ENCODE results near the gene C2CD4D. TPM values are rescaled to one million over a fixed set of nuclear protein-coding genes. Genes with fewer than 3 reads are reported as not detected.
A peak's percentile ranks its signal among the peaks of the same experiment; 100 is the strongest.

The C2CD4D gene
- total and polyA plus RNA-seq, 2 donors, result 0.05 to 0.34 TPM

DNA sequence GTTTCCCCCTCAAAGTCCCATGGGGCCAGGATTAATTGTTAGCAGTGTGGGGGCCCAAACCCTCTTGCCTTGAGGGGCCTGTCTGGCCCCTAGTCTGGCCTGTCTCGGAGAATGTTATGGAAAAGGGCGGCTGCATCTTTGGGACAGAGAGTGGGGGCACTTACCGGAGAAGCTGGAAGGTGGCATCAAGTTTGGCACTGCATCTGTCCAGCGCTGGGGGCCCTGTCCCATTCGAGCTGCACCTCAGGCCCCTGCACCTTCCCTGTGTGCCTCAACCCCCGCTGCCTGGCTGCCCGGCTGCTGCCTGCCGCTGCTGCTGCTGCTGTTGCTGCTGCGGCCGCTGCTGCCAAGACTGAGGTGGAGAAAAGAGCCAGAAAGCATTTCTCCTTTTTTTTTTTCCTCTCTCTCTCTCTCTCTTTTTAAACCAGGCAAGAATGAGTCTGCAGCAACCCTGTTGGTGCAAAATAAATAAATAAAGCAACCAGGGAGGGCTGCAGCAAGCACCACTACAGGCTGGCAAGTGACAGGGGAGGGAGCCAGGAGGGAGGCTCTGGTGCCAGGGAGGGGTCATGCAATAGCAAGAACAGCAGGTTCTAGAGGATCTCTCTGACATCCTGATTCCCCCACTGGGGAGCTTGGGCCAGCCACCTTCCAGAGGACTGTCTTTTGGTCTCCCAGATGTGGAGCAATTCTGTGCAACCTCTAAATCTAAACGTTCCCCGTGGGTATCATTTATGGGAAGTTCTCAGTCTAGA lies 34.4 kb downstream of the C2CD4D start, which contains the start of gene LINGO4:
Gene LINGO4 (minus strand): TSS at position 354 of the 755 bp plus-strand sequence. CDS start 2,715 bp downstream, outside the sequence.
- peaks cover 0 to 2% of the 10 kb centered on the region in 2 donors for H3K27me3 ChIP-seq (ENCODE audit: control insufficient read depth in 2 of 2, insufficient read depth in 1 of 2, low read length in 1 of 2)
- WGBS, result 87% methylated on average over 12 of the region's 12 CpGs

GRCh38 chr1:151803915-151804314 lies 35.7 kb downstream of the C2CD4D start:
- 100% methylated on average over 3 of the region's 3 CpGs for WGBS
- Histone ChIP-seq H3K4me3 (ENCODE audit: low read length in 2 of 2) (no peak overlapping the region), H3K27ac (ENCODE audit: low read depth in 1 of 2, low read length in 1 of 2) (no peak overlapping the region), H3K27me3 (ENCODE audit: control insufficient read depth in 2 of 2, insufficient read depth in 1 of 2, low read length in 1 of 2) (peaks cover 0 to 5% of the 10 kb centered on the region in 2 donors), H3K9me3 (ENCODE audit: control insufficient read depth in 2 of 2, insufficient read depth in 1 of 2, low read length in 1 of 2) (no peaks in the 10 kb centered on the region), H3K4me1 (ENCODE audit: control insufficient read depth in 2 of 2, insufficient read depth in 2 of 2, low read length in 2 of 2) (peaks cover 0 to 22% of the 10 kb centered on the region in 2 donors), H3K36me3 (ENCODE audit: control insufficient read depth in 2 of 2, insufficient read depth in 2 of 2, low read length in 1 of 2) (peaks cover 18 to 30% of the 10 kb centered on the region in 2 donors)
- DNase-seq (ENCODE audit: low read depth in 6 of 9, low spot score in 9 of 9), result no peak

More for the DNA sequence above, 34.4 kb downstream of the C2CD4D start, which contains the start of gene LINGO4:
- Histone ChIP-seq H3K27ac (ENCODE audit: low read depth in 1 of 2, low read length in 1 of 2) (peak within 1 kb of the TSS; percentile 18 to 50), H3K36me3 (ENCODE audit: control insufficient read depth in 2 of 2, insufficient read depth in 2 of 2, low read length in 1 of 2) (peaks cover 27 to 43% of the 10 kb centered on the region in 2 donors), H3K4me3 (ENCODE audit: low read length in 2 of 2) (no peak within 1 kb of the TSS), H3K9me3 (ENCODE audit: control insufficient read depth in 2 of 2, insufficient read depth in 1 of 2, low read length in 1 of 2) (no peaks in the 10 kb centered on the region), H3K4me1 (ENCODE audit: control insufficient read depth in 2 of 2, insufficient read depth in 2 of 2, low read length in 2 of 2) (peaks cover 0 to 16% of the 10 kb centered on the region in 2 donors)
- DNase-seq (ENCODE audit: low read depth in 6 of 9, low spot score in 9 of 9), result no peak

GRCh38 chr1:151803164-151803563 lies 36.5 kb downstream of the C2CD4D start:
- H3K4me1 ChIP-seq (ENCODE audit: control insufficient read depth in 2 of 2, insufficient read depth in 2 of 2, low read length in 2 of 2), result peaks cover 0 to 22% of the 10 kb centered on the region in 2 donors
- no peak overlapping the region for H3K4me3 ChIP-seq (ENCODE audit: low read length in 2 of 2)
- no peak for DNase-seq (ENCODE audit: low read depth in 6 of 9, low spot score in 9 of 9)
- peaks cover 0 to 5% of the 10 kb centered on the region in 2 donors for H3K27me3 ChIP-seq (ENCODE audit: control insufficient read depth in 2 of 2, insufficient read depth in 1 of 2, low read length in 1 of 2)
- H3K9me3 ChIP-seq (ENCODE audit: control insufficient read depth in 2 of 2, insufficient read depth in 1 of 2, low read length in 1 of 2), result no peaks in the 10 kb centered on the region
- peaks cover 15 to 23% of the 10 kb centered on the region in 2 donors for H3K36me3 ChIP-seq (ENCODE audit: control insufficient read depth in 2 of 2, insufficient read depth in 2 of 2, low read length in 1 of 2)
- H3K27ac ChIP-seq (ENCODE audit: low read depth in 1 of 2, low read length in 1 of 2), result no peak overlapping the region

DNA sequence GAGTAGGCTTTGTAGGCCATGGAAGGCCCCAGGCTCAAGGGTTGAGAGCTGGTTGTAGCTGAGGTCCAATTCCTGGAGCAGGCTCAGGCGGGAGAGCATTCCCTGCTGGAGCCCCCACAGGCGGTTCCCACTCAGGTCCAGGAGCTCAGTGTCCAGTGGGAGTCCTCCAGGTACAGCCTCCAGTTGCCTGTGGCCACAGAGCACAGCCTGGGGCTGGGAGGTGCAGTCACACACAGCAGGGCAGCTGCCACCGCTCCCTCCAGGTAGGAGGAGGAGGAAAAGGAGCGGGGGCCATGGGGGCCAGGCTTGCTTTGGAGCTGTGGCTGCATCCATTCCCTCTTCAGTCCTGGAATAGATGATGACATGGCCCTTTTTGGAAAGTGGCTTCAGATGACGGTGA lies 37.2 kb downstream of the C2CD4D start:
- peaks cover 7 to 16% of the 10 kb centered on the region in 2 donors for H3K36me3 ChIP-seq (ENCODE audit: control insufficient read depth in 2 of 2, insufficient read depth in 2 of 2, low read length in 1 of 2)
- H3K4me1 ChIP-seq (ENCODE audit: control insufficient read depth in 2 of 2, insufficient read depth in 2 of 2, low read length in 2 of 2), result peaks cover 0 to 22% of the 10 kb centered on the region in 2 donors
- H3K27ac ChIP-seq (ENCODE audit: low read depth in 1 of 2, low read length in 1 of 2), result no peak overlapping the region
- 95% methylated on average over 5 of the region's 5 CpGs for WGBS
- DNase-seq (ENCODE audit: low read depth in 6 of 9, low spot score in 9 of 9), result no peak
- H3K27me3 ChIP-seq (ENCODE audit: control insufficient read depth in 2 of 2, insufficient read depth in 1 of 2, low read length in 1 of 2), result peaks cover 0 to 5% of the 10 kb centered on the region in 2 donors
- no peaks in the 10 kb centered on the region for H3K9me3 ChIP-seq (ENCODE audit: control insufficient read depth in 2 of 2, insufficient read depth in 1 of 2, low read length in 1 of 2)
- no peak overlapping the region for H3K4me3 ChIP-seq (ENCODE audit: low read length in 2 of 2)

- no peak for DNase-seq (ENCODE audit: low read depth in 6 of 9, low spot score in 9 of 9)
Measured at GRCh38 chr1:151801846-151802245, 37.8 kb downstream of the C2CD4D start.

DNA sequence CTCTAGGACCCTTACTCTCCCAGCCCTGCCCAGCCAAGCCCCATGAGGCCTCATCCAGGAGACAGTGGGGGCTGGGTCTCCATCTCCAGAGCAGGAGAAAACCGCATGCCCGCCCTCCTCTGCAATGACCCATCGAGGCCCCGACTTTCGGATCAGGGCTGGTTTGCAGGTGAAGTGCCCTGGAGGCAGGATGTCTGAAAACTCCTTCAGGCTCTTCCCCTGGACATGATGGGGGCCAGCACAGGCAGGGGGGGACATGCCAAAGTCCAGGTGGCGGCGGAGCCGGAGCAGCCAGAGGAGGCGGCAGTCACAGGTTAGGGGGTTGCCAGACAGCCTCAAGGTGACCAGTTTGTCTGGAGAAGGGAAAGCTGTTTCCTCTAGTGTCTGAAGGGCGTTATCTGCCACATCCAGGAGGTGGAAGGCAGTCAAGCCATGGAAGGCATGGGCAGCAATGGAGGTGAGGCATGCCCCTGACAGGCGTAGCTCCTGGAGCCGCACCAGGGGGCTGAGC lies 38.3 kb downstream of the C2CD4D start:
- Histone ChIP-seq H3K27me3 (ENCODE audit: control insufficient read depth in 2 of 2, insufficient read depth in 1 of 2, low read length in 1 of 2) (peaks cover 0 to 5% of the 10 kb centered on the region in 2 donors), H3K36me3 (ENCODE audit: control insufficient read depth in 2 of 2, insufficient read depth in 2 of 2, low read length in 1 of 2) (peaks cover 0 to 6% of the 10 kb centered on the region in 2 donors), H3K27ac (ENCODE audit: low read depth in 1 of 2, low read length in 1 of 2) (no peak overlapping the region), H3K9me3 (ENCODE audit: control insufficient read depth in 2 of 2, insufficient read depth in 1 of 2, low read length in 1 of 2) (no peaks in the 10 kb centered on the region), H3K4me1 (ENCODE audit: control insufficient read depth in 2 of 2, insufficient read depth in 2 of 2, low read length in 2 of 2) (peaks cover 0 to 22% of the 10 kb centered on the region in 2 donors), H3K4me3 (ENCODE audit: low read length in 2 of 2) (no peak overlapping the region)
- whole genome bisulfite sequencing, result 99% methylated on average over 12 of the region's 12 CpGs
- no peak for DNase-seq (ENCODE audit: low read depth in 6 of 9, low spot score in 9 of 9)

More at GRCh38 chr1:151801846-151802245, 37.8 kb downstream of the C2CD4D start:
- WGBS, result 97% methylated on average over 7 of the region's 7 CpGs
- peaks cover 0 to 5% of the 10 kb centered on the region in 2 donors for H3K27me3 ChIP-seq (ENCODE audit: control insufficient read depth in 2 of 2, insufficient read depth in 1 of 2, low read length in 1 of 2)
- H3K9me3 ChIP-seq (ENCODE audit: control insufficient read depth in 2 of 2, insufficient read depth in 1 of 2, low read length in 1 of 2), result no peaks in the 10 kb centered on the region
- peaks cover 2 to 11% of the 10 kb centered on the region in 2 donors for H3K36me3 ChIP-seq (ENCODE audit: control insufficient read depth in 2 of 2, insufficient read depth in 2 of 2, low read length in 1 of 2)
- peaks cover 0 to 22% of the 10 kb centered on the region in 2 donors for H3K4me1 ChIP-seq (ENCODE audit: control insufficient read depth in 2 of 2, insufficient read depth in 2 of 2, low read length in 2 of 2)
- no peak overlapping the region for H3K4me3 ChIP-seq (ENCODE audit: low read length in 2 of 2)
- no peak overlapping the region for H3K27ac ChIP-seq (ENCODE audit: low read depth in 1 of 2, low read length in 1 of 2)

- WGBS, result 83% methylated on average over 8 of the region's 8 CpGs
- peaks cover 0 to 3% of the 10 kb centered on the region in 2 donors for H3K36me3 ChIP-seq (ENCODE audit: control insufficient read depth in 2 of 2, insufficient read depth in 2 of 2, low read length in 1 of 2)
- peaks cover 0 to 5% of the 10 kb centered on the region in 2 donors for H3K27me3 ChIP-seq (ENCODE audit: control insufficient read depth in 2 of 2, insufficient read depth in 1 of 2, low read length in 1 of 2)
- DNase-seq (ENCODE audit: low read depth in 6 of 9, low spot score in 9 of 9), result no peak
- no peaks in the 10 kb centered on the region for H3K9me3 ChIP-seq (ENCODE audit: control insufficient read depth in 2 of 2, insufficient read depth in 1 of 2, low read length in 1 of 2)
- H3K4me1 ChIP-seq (ENCODE audit: control insufficient read depth in 2 of 2, insufficient read depth in 2 of 2, low read length in 2 of 2), result peaks cover 0 to 22% of the 10 kb centered on the region in 2 donors
- no peak overlapping the region for H3K4me3 ChIP-seq (ENCODE audit: low read length in 2 of 2)
- no peak overlapping the region for H3K27ac ChIP-seq (ENCODE audit: low read depth in 1 of 2, low read length in 1 of 2)
Measured at GRCh38 chr1:151800830-151801229, 38.8 kb downstream of the C2CD4D start.

GRCh38 chr1:151799179-151800022 lies 40.2 kb downstream of the C2CD4D start:
- Histone ChIP-seq H3K9me3 (ENCODE audit: control insufficient read depth in 2 of 2, insufficient read depth in 1 of 2, low read length in 1 of 2) (no peaks in the 10 kb centered on the region), H3K4me1 (ENCODE audit: control insufficient read depth in 2 of 2, insufficient read depth in 2 of 2, low read length in 2 of 2) (peaks cover 0 to 15% of the 10 kb centered on the region in 2 donors), H3K27me3 (ENCODE audit: control insufficient read depth in 2 of 2, insufficient read depth in 1 of 2, low read length in 1 of 2) (peaks cover 0 to 5% of the 10 kb centered on the region in 2 donors), H3K4me3 (ENCODE audit: low read length in 2 of 2) (no peak overlapping the region), H3K27ac (ENCODE audit: low read depth in 1 of 2, low read length in 1 of 2) (no peak overlapping the region), H3K36me3 (ENCODE audit: control insufficient read depth in 2 of 2, insufficient read depth in 2 of 2, low read length in 1 of 2) (peaks cover 0 to 3% of the 10 kb centered on the region in 2 donors)
- no peak for DNase-seq (ENCODE audit: low read depth in 6 of 9, low spot score in 9 of 9)
- WGBS, result 87% methylated on average over 9 of the region's 9 CpGs
